ENCODE results near the gene DLEC1. TPM values are rescaled to one million over a fixed set of nuclear protein-coding genes. Genes with fewer than 3 reads are reported as not detected.

The DLEC1 gene
- polyA plus RNA-seq, 1 donor from 2014 or later, result 0.25 TPM

DNA sequence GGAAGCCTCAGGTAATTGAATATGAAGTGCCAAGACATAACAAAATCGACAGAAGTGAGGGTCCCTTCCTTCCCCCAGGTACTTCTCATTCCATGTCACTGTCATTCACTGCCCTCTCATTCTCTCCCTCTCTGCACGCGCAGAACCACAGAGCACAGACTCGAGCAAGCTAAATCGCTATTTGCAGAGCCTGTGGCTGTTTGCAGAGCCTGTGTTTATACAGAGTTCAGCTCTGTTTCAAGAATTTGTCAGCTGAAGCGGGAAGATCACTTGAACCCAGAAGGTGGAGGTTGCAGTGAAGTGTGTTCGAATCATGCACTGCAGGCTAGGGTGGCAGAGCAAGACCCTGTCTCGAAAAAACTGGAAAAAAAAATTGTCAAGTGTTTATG is 45.9 kb upstream of the DLEC1 start:
- Histone ChIP-seq H3K9ac (ENCODE audit: low read length) (no peak overlapping the region), H4K20me1 (ENCODE audit: insufficient read depth) (no peaks in the 10 kb centered on the region), H3F3A (ENCODE audit: insufficient read depth, low read length, poor library complexity, severe bottlenecking) (no peaks in the 10 kb centered on the region), H3K27ac (ENCODE audit: low read length) (no peak overlapping the region), H3K27me3 (ENCODE audit: insufficient read depth, low read depth, low read length) (no peaks in the 10 kb centered on the region), H3K4me2 (ENCODE audit: low read length) (no peak overlapping the region), H3K36me3 (ENCODE audit: insufficient read depth, low read length) (no peaks in the 10 kb centered on the region), H3K9me2 (ENCODE audit: insufficient read depth, low read length) (no peaks in the 10 kb centered on the region), H3K79me2 (replicated peaks; ENCODE audit: insufficient read depth, low read length) (no peaks in the 10 kb centered on the region), H3K4me3 (ENCODE audit: low read length) (no peak overlapping the region), H2AFZ (ENCODE audit: low read depth, low read length) (no peak overlapping the region), H3K9me3 (ENCODE audit: low read length) (no peaks in the 10 kb centered on the region)
- TF ChIP-seq REST (IDR thresholded peaks at IDR 0.05; ENCODE audit: borderline replicate concordance) (no peak), RAD21 (conservative IDR thresholded peaks at IDR 0.05) (no peak), EZH2 (IDR thresholded peaks at IDR 0.05; ENCODE audit: borderline replicate concordance, insufficient read depth, low read length, poor library complexity, severe bottlenecking) (no peak), CTCF (IDR thresholded peaks at IDR 0.05; ENCODE audit: poor library complexity, severe bottlenecking) (no peak), SMC3 (conservative IDR thresholded peaks at IDR 0.05; ENCODE audit: poor library complexity) (no peak), TAF1 (IDR thresholded peaks at IDR 0.05; ENCODE audit: low read depth) (no peak), EP300 (conservative IDR thresholded peaks at IDR 0.05; ENCODE audit: poor library complexity, severe bottlenecking) (no peak), MXI1 (conservative IDR thresholded peaks at IDR 0.05; ENCODE audit: poor library complexity, severe bottlenecking) (no peak), POLR2AphosphoS5 (IDR thresholded peaks at IDR 0.05) (no peak)

- H3K9me3 ChIP-seq (ENCODE audit: low read length), result no peaks in the 10 kb centered on the region
- no peaks in the 10 kb centered on the region for H3F3A ChIP-seq (ENCODE audit: insufficient read depth, low read length, poor library complexity, severe bottlenecking)
- no peak overlapping the region for H3K27ac ChIP-seq (ENCODE audit: low read length)
- H3K9me2 ChIP-seq (ENCODE audit: insufficient read depth, low read length), result no peaks in the 10 kb centered on the region
- H3K4me2 ChIP-seq (ENCODE audit: low read length), result no peak overlapping the region
- H3K79me2 ChIP-seq (replicated peaks; ENCODE audit: insufficient read depth, low read length), result no peaks in the 10 kb centered on the region
- H3K9ac ChIP-seq (ENCODE audit: low read length), result no peak overlapping the region
- H3K27me3 ChIP-seq (ENCODE audit: insufficient read depth, low read depth, low read length), result no peaks in the 10 kb centered on the region
- H2AFZ ChIP-seq (ENCODE audit: low read depth, low read length), result no peak overlapping the region
- TF ChIP-seq RAD21 (conservative IDR thresholded peaks at IDR 0.05) (no peak), POLR2AphosphoS5 (IDR thresholded peaks at IDR 0.05) (no peak), REST (IDR thresholded peaks at IDR 0.05; ENCODE audit: borderline replicate concordance) (no peak), MXI1 (conservative IDR thresholded peaks at IDR 0.05; ENCODE audit: poor library complexity, severe bottlenecking) (no peak), EZH2 (IDR thresholded peaks at IDR 0.05; ENCODE audit: borderline replicate concordance, insufficient read depth, low read length, poor library complexity, severe bottlenecking) (no peak), EP300 (conservative IDR thresholded peaks at IDR 0.05; ENCODE audit: poor library complexity, severe bottlenecking) (no peak), SMC3 (conservative IDR thresholded peaks at IDR 0.05; ENCODE audit: poor library complexity) (no peak), CTCF (IDR thresholded peaks at IDR 0.05; ENCODE audit: poor library complexity, severe bottlenecking) (no peak), TAF1 (IDR thresholded peaks at IDR 0.05; ENCODE audit: low read depth) (no peak)
- H4K20me1 ChIP-seq (ENCODE audit: insufficient read depth), result no peaks in the 10 kb centered on the region
- H3K36me3 ChIP-seq (ENCODE audit: insufficient read depth, low read length), result no peaks in the 10 kb centered on the region
- H3K4me3 ChIP-seq (ENCODE audit: low read length), result no peak overlapping the region
Measured at GRCh38 chr3:37993460-37993819, 45.6 kb upstream of the DLEC1 start.
